Measurements from ENCODE around the gene TMEM179B.
A peak's percentile ranks its signal among the peaks of the same experiment; 100 is the strongest.
"Not testable (repeated sequence)": the region's sequence is repeated elsewhere in the genome, so short reads cannot be mapped to it uniquely, and the experiment has no call there.

The TMEM179B gene

DNA sequence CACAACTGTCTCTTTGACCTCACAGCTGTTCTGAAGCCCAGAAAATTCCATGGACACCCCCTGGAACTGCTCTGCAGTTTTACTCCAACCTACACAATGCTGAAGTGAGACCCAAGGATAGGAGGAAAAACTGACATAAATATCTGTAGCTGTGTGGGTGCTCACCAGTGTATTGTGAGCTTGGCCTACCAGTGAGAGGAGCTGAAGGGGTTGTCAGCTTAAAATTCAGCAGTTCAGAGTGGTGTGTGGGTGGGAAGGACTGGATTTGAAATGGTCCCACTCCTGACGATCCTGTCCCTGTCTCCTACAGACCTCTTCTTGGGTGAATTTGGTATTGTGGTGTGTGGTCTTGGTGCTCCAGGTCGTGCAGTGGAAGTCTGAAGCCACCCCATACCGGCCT is 2.4 kb downstream of the TMEM179B start:
- no peak for DNase-seq

DNA sequence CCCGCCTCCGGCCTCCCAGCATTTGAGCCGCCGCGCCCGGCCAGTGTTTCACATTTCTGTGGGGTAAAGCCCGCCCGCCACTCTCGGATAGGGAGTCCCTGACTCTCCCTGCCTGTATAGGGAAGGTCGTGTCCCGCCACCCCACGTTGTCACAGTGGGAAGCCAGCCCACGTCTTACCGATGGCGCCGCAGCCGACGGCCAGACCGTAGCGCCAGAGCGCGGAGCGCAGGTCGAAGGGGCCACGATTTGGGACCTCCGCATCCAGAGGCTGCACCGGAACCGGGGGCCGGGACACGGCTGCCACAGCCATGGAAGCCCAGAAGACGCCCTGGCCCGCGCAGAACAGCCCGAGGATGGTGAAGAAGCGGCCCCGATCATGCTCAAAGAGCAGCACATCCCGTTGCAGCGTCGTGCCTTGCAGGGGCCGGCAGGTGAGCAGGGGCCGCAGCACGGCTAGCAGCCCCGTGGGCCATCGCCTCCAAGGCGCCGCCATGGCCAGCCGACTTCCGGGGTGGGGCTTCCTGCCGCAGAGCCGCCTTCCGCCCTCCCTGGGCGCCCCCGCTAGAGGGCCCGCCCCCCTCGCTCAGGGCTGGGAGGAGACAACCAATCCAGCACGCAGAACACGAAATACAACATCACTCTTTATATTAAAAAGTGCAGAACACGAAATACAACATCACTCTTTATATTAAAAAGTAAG is 4.4 kb downstream of the TMEM179B start, which contains the start of gene TMEM223:
TMEM223 (minus strand) TSS at position 506 of the 701 bp plus-strand sequence; CDS start at position 494, 12 bp downstream.
- peak in 13 of 14 donors; percentile 29 to 86 (median 72) for DNase-seq

DNA sequence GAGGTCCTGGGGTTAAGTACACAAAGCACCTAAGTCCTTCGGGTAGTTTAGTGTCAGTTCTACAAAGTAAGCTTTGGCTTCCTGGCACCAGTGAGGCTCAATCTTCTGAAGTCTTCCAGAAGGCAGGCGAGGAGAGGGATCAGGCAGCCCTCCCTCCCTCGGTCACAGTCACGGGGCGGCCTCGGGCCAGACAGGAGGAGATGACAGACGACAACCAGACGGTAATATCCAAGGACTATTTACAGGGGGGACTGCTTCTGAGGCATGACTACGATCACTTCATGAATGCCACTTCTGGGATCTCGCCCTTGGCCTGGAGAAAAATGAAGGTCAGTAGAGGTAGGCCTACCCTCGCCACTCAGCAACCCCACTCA is 5.0 kb downstream of the TMEM179B start:
- peak in 3 of 14 donors; percentile 28 to 42 (median 32) for DNase-seq

DNA sequence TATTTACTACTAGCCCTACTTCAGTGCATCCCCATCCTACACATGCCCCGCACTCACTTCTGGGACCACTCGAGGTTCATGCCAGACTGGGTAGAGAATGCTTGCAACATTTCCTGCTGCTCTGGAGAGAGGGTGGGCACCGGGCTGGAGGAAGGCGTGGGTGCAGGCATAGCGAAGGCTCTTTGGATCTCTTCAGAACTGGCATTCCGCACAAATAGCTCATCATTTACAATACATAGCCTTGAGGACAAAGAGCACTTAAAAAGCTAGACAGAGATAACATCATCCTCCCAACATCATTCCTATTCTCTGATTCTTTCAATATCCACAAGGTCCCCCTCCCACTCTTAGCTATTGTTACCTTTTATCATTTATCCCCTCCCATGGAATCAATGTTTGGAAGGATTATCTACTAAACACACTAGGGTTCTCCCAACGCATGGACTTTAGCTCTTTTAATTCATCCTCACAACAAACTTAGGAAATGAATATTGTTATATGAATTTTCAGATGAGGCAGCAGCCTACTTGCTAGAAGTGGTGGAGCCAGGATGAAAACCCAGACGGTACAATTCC is 7.1 kb downstream of the TMEM179B start:
- no peak for DNase-seq

DNA sequence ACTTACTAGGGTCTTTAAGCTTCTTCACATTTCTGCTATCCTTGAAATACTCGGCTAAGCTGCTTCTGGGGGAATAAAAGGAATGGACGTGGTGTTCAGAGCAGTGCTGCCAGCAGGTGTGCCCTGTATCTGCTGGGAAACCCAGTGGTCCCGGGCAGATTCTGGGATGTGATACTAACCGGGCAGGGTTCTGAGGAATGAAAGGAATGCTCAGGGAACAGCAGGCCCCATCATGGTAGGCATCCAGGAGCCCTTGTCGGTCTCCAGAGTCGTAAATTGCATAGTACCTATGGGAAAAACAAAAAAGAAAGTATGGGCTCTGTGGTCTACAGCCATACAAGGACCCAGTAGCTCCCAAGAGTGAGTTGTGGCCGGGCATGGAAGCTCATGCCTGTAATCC is 9.1 kb downstream of the TMEM179B start:
- no peak for DNase-seq

DNA sequence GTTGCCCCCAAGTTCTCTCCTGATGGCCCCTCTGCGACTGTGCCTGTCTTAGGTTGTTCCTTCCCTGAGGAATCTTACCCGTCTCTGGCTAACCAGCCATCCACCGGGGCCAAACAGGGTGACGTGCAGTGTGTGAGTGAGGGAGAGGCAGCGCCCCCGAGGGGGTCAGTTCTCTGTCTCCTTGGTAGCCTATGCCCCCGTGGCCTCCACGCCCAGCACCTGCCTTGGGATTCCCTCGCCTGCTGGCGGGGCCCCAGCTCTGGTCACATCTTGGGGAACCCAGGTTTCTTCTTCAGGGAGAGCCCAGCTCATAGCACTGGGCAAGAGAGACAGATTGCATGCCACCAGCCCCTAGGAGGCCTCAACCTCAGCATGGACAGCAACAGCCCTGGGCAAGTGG is 12.3 kb downstream of the TMEM179B start:
- DNase-seq = no peak

DNA sequence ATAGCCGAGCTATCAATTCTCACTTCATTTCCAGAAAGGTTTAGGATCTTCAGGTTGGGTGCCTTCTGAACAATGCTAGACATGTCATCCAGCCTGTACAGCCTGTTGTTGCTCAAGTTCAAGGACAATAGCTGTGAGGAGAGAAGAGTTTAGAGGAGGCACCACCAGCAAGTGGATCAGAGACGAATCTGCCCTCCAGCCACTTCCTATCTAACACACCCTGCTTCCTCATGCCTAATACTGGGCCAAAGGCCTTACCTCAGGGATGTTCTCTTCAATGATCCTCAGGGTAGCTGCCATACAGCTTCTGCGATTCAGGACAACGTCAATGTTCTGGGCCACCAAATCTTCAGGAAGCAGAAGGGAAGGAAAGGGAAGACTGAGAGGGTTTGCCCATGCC is 13.9 kb downstream of the TMEM179B start:
- no peak for DNase-seq

DNA sequence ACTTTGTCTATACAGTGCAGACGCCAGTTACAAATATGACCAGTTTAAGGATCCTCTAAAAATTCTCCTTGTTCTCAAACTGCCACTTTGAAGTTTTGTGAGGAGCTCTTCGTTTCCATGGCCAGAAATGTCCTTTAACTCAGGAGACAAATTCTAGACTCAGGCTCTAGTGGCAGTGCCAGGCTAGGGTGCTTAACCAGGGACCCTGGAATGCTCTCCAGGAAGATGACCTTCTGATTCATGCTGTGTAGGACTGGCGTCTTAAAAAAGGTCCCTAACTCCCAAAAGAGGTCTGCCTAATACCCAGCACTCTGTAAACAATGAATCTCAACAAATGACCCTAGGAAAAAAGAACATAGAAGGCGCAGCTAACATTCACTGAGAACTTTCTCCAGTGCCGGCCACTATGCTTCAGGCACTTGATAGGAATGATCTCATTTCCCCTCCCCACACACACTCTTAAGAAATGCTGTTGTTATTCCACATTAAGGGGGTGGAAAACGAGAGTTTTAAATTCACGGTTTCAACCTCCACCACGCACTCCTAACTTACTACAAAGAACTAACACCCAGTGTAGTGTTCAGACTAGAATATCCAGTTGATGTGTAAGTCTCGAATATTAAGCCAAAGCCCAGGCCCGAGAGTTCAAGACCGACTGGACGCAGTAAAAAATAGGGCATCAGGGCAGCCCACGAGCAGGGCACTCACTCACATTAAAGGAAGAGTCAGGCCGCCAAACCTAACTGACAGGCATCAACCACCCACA is 17.3 kb downstream of the TMEM179B start:
- peak in 1 of 14 donors; percentile 55 for DNase-seq

DNA sequence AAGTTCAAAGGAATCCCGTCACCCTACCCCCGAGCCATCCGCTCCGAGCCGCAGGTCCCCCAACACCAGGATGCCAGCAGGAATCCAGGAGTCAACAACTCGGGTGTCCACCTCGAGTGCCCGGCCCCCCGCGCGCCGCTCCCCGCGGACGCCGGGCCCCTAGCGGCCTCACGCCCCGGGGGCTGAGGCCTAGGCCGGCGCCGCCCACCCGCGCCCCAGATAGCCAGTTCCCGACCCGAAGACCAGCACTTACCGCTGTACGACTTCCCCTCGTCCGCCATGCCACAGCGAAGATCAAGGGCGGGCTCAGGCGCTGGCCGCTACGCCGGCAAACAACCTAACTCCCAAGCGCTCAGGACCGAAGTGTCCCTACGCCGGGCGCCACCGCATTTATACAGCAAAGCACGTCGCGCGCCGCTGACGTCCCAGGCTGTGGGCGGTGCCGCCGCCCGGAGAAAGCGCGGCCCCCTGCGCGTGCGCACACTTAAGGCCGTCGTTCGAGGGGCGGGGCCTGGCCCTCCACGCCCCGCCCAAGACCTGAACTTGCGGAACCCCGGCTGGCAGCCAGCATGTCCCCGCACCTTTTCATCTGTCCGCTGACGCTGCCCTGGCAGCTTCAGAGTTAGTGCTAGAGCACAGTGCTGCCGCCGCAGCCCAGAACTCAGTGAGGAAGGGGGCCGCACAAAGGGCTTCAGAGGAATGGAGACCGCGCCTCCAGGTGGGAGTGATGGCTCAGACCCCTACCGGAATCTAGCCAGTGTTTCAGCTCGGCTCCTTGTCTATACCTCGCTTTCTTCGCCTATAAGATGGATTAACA is 18.1 kb downstream of the TMEM179B start, which contains the start of gene NXF1:
NXF1 (minus strand) TSS at position 365 of the 817 bp plus-strand sequence; CDS start at position 281, 84 bp downstream.
- peak; percentile 78 to 96 (median 90) for DNase-seq

DNA sequence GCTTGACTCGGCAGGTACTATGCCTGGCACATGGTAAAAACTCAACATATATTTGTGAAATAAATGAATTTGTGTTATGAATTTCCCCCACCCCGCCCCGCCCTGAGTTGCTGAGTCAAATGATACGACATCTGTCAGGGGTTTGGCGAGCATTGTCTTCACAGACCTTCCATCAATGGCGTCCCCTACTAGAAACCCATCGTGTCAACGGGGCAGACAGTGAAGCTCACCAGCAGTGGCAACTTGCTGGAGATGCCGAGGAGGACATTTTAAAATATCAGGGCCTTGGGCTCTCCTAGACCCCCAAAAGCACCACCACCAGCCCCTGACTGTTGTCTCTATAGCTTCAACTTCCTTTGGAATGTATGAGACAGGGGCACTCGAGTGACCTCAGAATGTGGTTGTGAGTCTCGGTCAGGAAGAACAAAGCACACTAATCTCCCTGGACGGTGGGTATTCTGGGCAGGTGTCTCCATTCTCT is 18.8 kb downstream of the TMEM179B start:
- DNase-seq = no peak

DNA sequence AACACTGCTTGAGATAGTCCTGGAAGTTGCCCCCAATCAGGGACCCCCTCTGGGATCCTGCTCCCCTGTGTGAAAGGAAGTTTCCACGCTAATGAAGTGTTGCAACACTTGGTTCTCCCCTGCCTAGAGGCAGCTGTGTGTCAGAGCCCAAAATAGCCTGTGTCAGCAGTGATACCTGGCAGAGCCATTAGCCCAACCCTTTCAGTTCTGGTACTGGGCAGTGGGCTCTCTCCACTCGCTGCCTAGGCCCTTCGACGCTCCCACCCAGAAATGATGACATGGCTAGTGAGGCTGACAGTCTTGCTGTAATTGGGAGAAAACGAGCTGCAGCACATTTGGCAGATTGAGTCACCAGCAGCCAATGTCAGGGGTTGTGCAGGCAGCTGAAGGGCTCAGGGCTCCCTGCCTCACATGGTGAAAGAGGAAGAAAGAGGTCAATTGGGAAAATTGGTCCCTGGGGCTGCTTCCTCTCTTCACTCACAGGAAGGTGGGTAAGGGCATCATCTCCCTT is 19.5 kb downstream of the TMEM179B start:
- peak in 4 of 14 donors; percentile 11 to 37 (median 22) for DNase-seq

DNA sequence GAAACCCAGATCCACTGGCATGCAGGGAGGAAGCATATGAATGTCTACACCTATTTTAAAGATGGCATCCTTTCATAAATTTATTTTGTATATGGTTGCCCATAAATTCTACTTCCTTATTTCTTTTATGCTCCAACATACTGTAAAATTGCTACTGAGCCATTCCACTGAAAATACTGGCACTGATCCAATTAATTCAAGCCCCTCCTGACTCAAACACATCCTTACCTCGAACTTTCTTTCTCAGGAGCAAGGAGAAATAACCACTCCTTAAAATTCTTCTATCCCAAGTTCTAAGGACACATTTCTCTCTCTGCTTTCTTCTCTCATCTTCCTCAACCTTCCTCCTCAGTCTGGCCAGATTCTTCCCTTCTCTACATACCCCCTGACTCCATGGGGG is 23.5 kb downstream of the TMEM179B start:
- no peak for DNase-seq

DNA sequence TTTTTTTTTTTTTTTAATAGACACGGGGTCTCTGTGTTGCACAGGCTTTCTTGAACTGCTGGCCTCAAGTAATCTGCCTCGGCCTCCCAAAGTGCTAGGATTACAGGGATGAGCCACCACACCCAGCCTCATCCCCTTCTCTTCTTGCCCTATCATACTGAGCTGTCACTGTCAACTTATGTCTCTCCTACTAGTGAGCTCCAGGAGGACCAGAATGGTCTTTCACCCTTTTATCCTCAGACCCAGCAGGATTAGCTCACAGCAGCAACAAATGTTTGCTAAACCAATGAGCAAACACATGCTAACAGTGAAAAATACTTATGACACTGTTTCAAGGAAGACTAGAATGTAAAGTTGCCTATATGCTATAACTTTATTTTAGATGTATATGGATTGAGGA is 24.5 kb downstream of the TMEM179B start:
- no peak for DNase-seq

DNA sequence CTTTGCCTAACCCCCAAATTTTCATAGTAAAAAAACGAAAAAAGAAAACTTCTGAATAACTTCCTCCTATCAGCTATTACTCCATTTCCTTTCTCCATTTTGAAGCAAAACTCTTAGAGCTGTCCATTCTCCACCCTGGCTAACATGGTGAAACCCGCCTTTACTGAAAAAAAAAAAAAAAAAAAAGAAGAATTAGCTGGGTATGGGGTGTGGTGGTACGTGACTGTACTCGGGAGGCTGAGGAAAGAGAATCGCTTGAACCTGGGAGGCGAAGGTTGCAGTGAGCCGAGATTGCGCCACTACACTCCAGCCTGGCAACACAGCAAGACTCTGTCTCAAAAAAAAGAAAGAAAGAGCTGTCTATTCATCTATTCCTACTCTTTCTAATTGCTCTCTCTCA is 29.4 kb downstream of the TMEM179B start:
- DNase-seq = no peak

DNA sequence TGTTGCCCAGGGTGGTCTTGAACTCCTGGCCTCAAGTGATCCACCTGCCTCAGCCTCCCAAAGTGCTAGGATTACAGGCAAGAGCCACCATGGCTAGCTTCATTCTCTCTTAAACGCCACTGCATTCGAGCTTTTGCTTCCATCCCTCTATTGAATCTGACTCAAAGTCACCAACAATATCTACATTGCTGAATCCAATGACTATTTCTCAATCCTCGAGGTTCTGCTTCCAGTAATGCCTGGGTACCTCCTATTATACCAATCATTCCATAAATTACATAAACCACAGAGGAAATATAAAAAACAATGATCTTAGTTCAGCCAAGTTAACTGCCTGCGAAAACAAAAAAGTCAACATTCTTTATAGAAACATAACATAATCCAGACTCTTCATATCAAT is 29.9 kb downstream of the TMEM179B start:
- DNase-seq = no peak

DNA sequence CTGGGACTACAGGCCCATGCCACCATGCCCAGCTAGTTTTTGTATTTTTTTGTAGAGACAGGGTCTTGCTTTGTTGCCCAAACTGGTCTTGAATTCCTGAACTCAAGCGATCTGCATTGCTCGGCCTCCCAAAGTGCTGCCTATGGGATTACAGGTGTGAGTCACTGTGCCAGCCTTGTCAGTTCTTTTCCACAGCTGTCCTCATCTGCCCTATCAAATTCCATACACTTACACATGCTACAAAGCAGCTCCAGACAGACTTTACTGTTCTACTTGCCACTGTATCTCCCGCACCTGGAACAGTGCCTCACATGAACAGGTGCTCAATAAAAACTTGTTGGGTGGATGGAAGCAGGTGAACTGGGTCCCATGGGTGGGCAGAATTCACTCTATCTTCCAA is 36.5 kb downstream of the TMEM179B start:
- no peak for DNase-seq

DNA sequence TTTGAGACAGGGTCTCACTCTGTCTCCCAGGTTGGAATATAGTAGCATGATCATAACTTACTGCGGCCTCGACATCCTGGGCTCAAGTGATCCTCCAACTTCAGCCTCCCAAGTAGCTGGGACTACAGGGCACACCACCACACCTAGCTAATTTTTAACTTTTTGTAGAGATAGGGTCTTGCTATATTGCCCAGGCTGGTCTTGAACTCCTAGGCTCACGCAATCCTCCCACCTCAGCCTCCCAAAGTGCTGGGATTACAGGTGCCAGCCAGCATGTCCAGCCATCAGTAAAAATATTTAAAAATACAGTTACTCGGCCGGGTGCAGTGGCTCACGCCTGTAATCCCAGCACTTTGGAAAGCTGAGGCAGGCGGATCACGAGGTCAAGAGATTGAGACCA is 40.9 kb downstream of the TMEM179B start:
- not testable (repeated sequence) for DNase-seq

DNA sequence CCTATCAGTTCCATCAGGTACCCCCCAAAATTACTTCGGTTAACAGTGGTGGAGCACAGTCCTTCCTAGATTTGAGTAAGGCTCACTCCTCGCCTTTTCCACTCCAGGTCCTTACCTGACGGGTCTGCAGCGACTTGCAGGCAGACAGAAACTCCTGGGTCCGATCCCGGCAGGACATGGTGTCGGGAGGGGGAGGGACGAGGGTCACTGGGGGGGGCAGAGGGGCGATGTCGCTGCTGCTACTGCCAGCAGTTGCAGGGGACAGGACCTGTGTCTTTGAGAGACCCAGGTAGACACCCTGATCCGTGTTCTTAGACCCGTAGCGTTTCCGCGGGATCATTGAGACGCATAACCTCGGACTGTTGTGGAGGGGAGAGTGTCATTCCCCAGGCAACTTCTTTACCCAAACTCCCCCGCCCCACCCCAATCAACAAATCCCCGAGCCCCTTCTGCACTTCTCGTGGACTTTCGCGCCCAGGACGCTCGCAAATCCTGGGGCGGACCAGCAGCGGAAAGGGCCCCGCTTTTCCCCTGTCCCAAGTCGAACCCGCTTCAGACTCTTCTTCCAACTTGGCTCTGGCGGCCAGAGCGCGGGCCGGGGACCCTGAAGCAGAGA is 43.8 kb downstream of the TMEM179B start:
- no peak for DNase-seq

DNA sequence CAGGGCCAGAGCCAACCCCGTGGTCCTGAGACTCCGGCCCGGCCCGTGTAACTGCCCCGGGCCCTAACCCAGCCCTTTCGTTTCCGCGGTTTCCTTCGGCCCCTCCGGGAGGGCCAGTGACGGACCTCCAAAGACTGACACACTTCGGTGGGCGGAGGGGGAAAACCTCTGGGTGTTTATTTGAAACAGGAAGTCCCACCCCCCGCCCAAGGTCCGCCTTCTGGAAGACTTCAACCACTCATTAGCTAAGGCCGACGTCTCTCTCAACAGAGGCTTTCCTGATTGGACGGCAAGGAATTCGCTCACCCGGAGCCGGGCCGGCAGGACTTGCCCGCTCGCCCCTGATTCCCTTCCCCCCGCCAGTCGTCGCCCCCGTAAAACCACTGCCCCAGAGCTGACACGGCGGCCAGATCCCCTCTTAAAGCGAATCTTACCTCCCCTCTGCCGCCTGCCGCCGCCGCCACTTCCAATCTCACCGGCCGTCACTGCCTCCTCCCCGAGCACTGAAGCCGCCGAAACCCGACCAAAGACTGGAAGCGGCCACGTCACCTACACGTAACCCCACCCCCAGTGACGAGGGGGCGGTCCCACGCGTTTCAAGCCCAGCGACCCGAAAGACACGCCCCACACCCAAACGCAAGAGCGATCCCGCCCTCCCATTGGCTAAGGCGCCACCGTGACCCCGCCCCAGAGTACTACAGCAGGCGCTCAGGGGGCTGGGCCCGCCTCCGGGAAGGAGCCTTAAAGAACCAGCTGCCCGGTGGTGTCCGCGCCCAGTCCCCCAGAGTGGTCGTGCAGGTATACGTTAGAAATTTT is 44.5 kb downstream of the TMEM179B start, which contains the start of gene STX5:
STX5 (minus strand) TSS at position 532 of the 816 bp plus-strand sequence. CDS start 808 bp downstream, outside the sequence.
- peak; percentile 97 to 100 (median 99) for DNase-seq
